RCC 7860 (cell line): ENCODE results near the gene HS2ST1.
"Not testable (repeated sequence)": the region's sequence is repeated elsewhere in the genome, so short reads cannot be mapped to it uniquely, and the experiment has no call there.

ENCODE experiments used
- DNase-seq: peaks from one replicate; pipeline ENCODE4 v3.0.0-alpha.2; 2015; ENCODE audit warnings: low spot score
- FAIRE-seq: peaks from 2 replicates; lab custom pipeline; 2012; peaks lifted over from hg19 to GRCh38; lab: Jason Lieb, UNC

Gene HS2ST1

GRCh38 chr1:86924324-86924960 lies 10.0 kb downstream of the HS2ST1 start:
- no peak for FAIRE-seq
- no peak for DNase-seq

- DNase-seq (no peak), FAIRE-seq (no peak)
Measured at GRCh38 chr1:86925742-86926141, 11.3 kb downstream of the HS2ST1 start.

GRCh38 chr1:86926883-86927282 lies 12.4 kb downstream of the HS2ST1 start:
- no peak for DNase-seq
- FAIRE-seq: no peak

GRCh38 chr1:86928819-86929218 lies 14.4 kb downstream of the HS2ST1 start:
- no peak for DNase-seq
- peak; percentile 8 for FAIRE-seq

- DNase-seq (no peak), FAIRE-seq (no peak)
Measured at GRCh38 chr1:86933051-86933450, 18.6 kb downstream of the HS2ST1 start.

- no peak for FAIRE-seq
Measured at GRCh38 chr1:86933562-86934377, 19.3 kb downstream of the HS2ST1 start.

GRCh38 chr1:86938450-86938849 lies 24.0 kb downstream of the HS2ST1 start:
- no peak for DNase-seq
- FAIRE-seq: peak; percentile 70

More at GRCh38 chr1:86933562-86934377, 19.3 kb downstream of the HS2ST1 start:
- DNase-seq: no peak

GRCh38 chr1:86938855-86939254 lies 24.4 kb downstream of the HS2ST1 start:
- FAIRE-seq: peak; percentile 29
- DNase-seq: no peak

- FAIRE-seq (no peak), DNase-seq (no peak)
Measured at GRCh38 chr1:86939406-86939805, 25.0 kb downstream of the HS2ST1 start.

GRCh38 chr1:86940599-86940998 lies 26.2 kb downstream of the HS2ST1 start:
- no peak for DNase-seq
- no peak for FAIRE-seq

GRCh38 chr1:86942042-86942441 lies 27.6 kb downstream of the HS2ST1 start:
- FAIRE-seq (no peak), DNase-seq (no peak)

GRCh38 chr1:86942743-86943142 lies 28.3 kb downstream of the HS2ST1 start:
- FAIRE-seq: peak; percentile 45
- DNase-seq: no peak

- FAIRE-seq (no peak), DNase-seq (no peak)
Measured at GRCh38 chr1:86948212-86948611, 33.8 kb downstream of the HS2ST1 start.

GRCh38 chr1:86950712-86951419 lies 36.4 kb downstream of the HS2ST1 start:
- DNase-seq (no peak), FAIRE-seq (no peak)

GRCh38 chr1:86951430-86951829 lies 37.0 kb downstream of the HS2ST1 start:
- FAIRE-seq (no peak), DNase-seq (no peak)

GRCh38 chr1:86953167-86953566 lies 38.7 kb downstream of the HS2ST1 start:
- DNase-seq: no peak
- FAIRE-seq: no peak

GRCh38 chr1:86955678-86956077 lies 41.2 kb downstream of the HS2ST1 start:
- DNase-seq (no peak), FAIRE-seq (no peak)

- DNase-seq (no peak), FAIRE-seq (no peak)
Measured at GRCh38 chr1:86956221-86956620, 41.8 kb downstream of the HS2ST1 start.

- no peak for FAIRE-seq
- no peak for DNase-seq
Measured at GRCh38 chr1:86957221-86957620, 42.8 kb downstream of the HS2ST1 start.

GRCh38 chr1:86960548-86960947 lies 46.1 kb downstream of the HS2ST1 start:
- no peak for FAIRE-seq

GRCh38 chr1:86963841-86964240 lies 49.4 kb downstream of the HS2ST1 start:
- not testable (repeated sequence) for DNase-seq, FAIRE-seq

More at GRCh38 chr1:86960548-86960947, 46.1 kb downstream of the HS2ST1 start:
- no peak for DNase-seq
